Fibroblast of gingiva (primary cell): ENCODE results near the gene TMED3.

Experiments
- DNase-seq: peaks from one replicate; pipeline ENCODE4 v3.0.0-alpha.2; 2011; ENCODE audit warnings: low read depth

TMED3 gene

DNA sequence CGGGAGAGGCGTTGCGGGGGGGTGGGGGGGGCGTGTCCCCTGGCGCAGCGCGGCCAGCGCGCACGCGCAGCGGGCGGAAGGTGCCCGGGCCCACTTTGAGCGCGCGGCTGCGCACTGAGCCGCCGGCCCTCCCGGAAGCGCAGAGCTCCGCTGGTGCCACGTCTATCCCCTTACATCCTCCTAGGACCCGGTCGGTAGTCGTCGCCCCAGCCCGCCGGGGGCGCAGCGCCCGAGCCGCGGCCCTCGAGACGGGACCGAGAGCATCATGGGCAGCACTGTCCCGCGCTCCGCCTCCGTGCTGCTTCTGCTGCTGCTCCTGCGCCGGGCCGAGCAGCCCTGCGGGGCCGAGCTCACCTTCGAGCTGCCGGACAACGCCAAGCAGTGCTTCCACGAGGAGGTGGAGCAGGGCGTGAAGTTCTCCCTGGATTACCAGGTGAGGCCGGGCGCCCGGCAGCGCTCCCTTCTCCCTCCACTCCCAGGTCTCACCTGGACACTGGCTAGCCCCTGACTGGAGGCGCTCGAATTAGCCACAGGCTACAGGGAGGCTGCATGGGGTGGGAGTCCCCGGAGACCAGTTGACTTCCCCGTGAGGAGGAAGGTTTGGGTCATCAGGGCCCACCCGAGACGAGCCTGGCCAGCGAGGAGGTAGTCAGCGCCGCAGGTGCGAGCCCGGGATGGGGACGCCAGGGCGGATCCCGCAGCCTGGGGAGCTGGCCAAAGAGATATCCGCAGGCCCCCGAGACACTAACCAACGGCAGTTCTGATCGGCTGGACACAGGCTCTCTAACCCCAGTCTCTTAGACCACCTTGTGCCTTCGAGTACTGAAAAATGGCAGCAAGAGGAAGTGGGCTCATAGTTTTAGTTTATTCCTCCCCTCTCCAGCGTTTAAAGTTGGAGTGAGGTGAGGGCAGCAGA, at the start of gene TMED3:
Gene TMED3 (plus strand): TSS at position 128 of the 916 bp plus-strand sequence. CDS start 138 bp downstream, at position 266.
- peak; percentile 85 for DNase-seq

DNA sequence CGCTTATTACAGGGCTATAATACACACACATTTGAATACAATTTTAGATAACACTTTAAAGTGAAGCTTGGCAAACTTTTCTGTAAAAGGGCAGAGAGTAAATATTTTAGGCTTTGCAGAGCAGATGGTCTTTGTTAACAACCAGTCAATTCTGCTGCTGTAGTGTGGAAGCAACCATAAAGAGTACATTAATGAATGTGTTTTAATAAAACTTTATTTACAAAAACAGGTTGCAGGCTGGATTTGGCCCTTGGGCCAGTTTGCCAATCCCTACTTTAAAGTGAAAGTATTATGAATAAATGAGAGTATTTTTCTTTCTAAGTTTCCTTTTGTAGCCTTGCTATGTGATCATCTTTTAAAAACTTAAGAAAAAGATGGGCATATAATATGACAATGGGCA, 49.1 kb upstream of the TMED3 start:
- DNase-seq: no peak

DNA sequence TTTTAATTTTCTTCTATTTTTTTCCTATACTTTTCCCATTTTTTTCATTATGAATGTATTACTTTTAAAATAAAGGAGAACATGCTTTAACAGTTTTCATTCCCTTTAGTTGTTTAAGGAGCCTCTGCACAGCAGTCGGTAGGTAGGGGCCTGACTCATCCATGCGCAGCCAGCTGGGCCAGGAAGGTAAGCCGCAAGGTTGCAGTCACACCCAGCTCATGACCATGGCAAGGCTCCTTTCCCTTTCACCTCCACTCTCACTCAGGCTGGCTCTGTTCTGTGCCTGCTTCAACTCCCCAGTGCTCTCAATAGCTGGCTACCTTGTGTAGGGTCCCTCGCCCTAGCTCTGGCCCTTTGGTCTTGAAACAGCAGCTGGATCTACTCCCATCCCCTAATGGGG, 45.7 kb upstream of the TMED3 start:
- no peak for DNase-seq

DNA sequence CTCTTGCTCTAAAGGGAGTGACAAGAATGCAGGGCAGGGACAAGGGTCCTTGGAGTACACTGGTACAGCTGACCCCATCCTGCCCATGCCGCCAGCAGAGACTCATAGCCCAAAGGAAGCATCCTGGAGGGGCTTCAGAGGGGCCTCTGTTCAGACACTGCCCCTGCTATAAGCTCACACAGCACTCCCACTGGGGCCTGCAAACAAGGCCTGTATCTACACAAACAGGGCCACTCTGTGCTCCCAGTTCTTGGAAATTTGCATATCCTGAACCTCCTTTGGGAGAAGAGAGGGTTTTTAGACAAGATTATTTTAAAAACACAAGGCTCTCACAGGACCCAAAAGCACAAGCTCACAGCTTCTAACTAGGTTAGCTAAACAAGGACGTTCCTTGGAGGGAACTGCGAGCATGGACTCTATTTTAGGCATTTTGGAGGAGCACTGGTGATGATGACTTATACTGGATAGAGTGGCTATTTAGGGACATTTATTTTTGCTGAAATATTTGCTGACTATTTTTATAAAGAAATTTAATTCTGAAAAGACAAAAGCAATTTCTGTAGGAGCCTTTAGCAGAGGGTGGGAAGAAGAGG, 44.8 kb upstream of the TMED3 start:
- DNase-seq: no peak

DNA sequence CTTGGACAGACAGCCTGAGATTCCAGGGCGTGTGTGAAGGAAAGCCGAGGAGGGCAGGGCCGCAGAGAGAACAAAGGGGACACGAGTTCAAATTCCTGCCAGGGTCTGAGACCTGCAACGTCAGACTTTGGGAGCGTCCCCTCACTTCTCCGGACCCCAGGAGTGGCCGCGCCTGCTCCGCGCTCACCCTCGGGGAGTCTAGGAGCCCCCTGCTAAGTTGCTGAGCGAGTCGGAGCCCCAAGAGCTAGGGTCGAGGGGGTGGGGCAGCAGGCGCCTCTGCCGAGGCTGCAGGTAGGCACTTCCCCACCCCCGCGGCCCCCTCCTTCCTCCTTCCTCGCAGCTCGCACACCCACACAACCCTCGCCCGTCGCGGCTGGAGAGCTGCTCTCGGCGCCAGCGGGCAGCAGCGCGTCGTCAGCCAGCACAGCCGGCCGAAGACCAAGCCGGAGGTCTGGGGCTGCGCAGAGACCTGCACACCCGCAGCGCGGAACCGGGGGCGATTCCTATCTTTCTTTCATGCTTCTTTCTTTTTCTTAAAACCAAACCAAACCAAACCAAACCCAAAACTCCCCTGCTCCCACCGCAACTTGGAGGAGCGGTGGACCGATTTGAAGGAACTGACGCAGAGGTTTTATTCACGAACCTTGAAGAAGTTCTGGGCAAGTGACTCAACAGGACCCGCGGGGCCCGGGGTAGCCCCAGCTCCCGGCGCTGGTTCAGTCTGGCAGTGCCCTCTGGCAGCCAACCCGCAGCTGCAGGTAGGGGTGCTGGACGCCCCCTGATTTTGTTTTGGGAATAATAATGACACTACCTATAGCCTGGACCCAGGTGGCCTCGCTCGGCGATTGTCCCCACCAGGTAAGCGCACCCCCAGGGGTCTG, 28.3 kb upstream of the TMED3 start, which contains the start of gene ANKRD34C:
Gene ANKRD34C (plus strand): TSS at position 352 of the 881 bp plus-strand sequence. CDS start 10,563 bp downstream, outside the sequence.
- no peak for DNase-seq

DNA sequence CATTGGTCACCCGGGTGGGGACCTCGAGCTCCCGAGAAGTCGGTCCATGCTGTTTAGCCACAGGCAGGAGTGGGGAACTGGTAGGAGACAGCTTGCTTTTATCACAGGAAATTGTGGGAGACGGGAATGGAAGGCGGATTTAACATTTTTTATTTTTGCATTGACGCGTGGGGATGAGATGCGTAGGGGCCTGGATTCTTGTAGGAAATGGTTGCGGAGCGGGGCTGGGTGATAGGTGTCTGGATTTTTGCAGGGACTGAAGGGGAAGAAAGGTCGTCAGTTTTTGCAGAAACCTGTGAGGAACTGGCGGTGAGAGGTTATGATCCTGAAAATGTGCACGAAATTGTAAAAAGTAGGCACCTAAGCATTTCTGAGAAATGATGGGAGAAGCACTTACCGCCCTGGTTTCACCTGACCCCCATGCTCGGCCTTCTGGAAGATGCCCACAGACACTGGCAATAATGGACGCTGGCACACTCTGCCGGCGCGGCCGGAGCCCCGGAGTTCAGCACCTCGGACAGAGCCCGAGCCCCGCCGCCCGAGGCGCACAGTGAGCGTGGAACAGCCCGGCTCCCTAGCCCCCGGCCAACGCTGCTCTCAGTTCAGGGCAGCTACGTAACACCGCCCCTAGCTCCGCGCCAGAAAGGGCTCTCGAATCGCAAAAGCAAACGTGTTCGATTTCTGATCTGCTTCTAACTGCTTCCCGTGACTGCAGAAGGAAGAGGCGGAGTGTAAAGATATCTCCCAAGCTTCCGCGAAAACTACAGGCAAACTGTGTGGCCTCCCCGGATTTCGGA, 27.5 kb upstream of the TMED3 start:
- peak; percentile 6 for DNase-seq

DNA sequence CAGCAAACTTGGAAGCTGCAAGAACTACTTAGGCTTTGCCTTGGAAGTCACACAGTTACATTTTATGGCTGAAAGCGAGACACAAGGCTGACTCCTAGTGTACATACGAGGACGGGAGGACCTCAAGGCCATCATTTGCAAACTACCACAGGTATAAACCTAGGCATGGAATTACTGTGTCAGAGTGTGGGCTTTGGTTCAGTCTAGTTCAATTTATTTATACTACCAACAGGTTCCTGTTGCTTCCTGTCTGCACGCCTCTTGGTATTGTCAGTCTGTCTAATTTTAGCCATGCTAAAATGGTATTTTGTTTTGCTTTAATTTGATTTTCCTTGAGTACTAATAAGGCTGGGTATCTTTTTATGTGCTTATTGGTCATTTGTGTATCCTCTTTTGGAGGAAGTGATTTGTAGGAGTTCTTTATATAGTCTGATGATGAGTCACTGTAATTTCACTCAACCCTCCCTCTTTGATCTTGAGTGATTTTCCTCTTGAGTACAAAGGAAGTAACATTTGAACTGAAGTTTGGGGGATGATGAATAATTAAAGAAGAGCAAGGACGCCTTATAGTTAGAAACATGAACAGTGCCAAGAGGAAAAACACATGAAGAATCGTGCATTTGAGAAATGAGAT, 20.2 kb upstream of the TMED3 start:
- no peak for DNase-seq

DNA sequence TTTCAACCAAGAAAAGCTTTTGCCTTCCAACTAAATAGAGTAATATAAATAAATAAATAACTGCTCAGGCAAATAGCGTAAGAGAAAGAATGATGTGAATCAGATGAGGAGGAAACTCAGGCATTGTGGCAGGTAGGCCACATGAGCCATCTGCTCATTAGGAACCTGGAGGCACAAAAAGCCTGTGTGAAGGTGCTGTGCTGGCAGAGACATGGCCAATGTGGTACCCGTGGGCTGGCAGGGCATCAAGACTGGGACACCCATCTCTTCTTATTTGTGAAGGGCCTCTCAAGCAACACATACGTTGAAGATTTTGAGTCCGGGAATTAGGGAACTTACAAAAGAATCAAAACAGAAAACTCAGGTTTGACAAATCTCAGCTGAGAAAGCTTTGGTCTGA, 18.9 kb upstream of the TMED3 start:
- DNase-seq: no peak

DNA sequence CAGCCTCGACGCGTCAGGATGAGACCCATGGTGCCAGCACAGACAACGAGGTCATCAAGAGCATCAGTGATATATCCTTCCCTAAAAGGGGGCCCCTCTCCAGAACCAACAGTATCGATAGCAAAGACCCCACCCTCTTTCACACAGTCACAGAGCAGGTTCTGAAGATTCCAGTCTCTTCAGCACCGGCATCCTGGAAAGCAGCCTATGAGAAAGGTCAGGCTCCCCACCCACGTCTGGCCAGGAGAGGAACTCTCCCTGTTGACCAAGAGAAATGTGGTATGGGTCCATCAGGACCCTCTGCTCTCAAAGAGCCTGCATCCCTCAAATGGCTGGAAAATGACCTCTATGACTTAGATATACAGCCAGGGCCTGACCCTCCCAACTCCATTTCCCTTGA, 16.8 kb upstream of the TMED3 start:
- DNase-seq: no peak

DNA sequence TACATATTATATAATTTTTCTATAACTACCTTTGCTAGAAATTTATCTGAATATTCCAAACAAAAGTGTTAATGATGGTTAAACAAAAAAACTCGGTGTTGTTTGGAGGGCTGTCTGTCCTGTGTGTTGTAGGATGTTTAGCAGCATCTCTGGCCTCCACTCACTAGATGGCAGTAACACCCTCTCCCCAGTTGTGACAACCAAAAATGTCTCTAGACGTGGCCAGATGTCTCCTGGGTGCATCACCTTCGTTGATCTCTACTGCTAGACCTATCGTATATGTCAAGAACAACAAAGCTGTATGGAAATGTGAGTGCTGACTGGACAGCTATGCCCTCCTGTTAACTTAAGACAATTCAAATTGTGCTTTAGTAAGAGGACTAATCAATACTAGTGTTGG, 14.3 kb upstream of the TMED3 start:
- no peak for DNase-seq

DNA sequence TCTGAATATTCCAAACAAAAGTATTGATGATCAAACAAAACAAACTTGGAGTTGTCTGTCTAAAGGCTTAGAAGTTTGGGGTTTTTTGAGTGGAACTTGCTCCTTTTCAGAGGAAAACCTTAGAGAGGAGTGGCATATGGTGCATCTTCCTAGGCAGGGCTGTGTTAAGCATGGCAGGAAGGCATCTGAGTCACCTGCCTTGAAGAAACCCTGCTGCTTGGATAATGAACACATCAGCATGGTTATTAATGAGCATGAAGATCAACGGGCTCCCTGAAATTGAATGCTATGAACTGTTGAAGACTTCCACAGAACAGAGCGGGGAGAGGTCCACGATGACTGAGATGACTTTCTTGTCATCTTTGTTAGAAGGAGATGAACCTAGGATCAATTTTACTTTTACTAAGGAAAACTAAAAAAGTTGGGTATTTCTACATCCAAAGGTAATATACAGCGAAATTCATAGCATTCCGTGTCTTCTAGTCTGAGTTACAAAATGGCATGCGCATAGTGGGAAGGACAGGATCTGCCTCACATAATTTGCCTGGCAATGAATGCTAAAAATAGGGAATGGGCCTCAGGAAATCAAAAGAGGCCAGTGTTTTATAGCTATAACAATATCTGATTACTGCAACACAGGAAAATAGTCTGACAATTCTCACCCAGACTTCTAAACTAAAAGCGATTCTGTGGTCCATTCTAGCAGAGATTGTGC, 11.6 kb upstream of the TMED3 start:
- no peak for DNase-seq

DNA sequence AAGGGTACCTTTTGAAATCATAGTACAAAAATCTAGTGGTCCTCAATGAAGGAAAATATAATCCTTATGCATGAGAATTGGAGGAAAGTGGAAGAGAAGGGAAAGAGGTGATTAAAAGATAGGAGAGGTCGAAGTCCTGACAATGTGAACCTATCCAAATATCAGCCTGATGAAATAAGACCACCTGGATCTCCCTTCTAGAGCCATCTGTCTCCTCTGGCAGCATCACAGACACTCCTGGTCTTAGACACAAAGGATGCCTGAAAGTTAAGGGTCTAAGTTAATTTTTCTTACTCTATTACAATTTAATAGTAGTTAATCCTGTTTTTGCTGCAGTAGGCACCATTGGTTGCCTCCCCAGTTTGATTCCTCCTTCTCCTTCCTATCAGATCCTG, 11.1 kb upstream of the TMED3 start:
- DNase-seq: no peak

DNA sequence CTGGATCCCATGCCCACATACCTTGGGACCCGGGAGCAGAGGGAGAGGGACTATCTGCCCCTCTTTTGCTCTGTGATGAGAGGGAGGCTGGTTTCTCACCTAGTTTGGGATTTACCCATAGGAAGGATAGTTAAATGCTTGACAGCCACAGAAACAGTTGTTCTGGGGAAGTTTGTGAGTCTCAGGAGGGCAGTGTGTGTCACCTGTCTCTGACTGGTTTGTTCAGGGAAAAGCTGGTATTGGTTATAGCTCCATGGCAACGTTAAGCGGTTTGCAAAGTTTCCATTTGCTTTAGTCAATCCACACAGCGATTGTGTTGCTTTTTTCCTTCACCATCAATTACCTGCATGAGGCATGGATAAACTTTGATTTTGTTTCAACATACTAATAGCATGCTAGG, 3.7 kb upstream of the TMED3 start:
- DNase-seq: no peak

DNA sequence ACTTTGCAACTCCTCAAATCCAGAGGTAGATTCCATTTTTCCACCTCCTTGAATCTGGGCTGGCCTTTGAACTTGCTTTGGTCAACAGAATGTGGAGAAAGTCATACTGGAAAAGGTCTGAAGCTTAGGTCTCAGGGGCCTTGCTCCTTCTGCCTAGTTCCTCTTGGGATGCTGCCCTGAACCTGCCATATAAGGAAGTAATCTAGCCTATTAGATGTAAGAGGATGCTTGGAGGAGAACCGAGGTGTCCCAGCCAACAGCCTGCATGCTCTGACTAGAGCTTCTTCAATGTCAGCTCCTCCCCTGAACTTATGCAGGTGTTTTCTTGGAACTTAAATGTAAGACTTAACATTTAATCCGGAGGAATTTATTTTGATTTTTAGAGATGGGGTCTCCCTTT, 2.0 kb upstream of the TMED3 start:
- DNase-seq: no peak

DNA sequence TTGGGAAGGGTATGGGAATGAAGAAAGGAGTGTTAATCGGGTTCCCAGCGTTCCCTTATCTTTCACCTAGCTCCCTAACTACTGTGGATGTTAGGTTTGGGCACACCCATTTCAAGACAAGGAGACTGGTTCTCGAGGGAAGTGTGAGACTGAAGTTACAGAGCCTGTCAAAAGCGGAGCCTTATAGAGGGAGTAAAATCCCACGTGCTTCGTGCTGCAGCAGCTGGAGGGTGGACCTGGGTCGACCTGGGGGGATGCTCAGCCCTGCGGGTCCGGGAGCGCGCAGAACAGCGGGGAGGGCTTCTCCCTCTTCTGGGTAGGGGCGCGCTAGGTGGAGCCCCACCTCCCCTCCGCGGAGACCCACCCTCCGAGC, 314 bp upstream of the TMED3 start:
- DNase-seq: no peak

DNA sequence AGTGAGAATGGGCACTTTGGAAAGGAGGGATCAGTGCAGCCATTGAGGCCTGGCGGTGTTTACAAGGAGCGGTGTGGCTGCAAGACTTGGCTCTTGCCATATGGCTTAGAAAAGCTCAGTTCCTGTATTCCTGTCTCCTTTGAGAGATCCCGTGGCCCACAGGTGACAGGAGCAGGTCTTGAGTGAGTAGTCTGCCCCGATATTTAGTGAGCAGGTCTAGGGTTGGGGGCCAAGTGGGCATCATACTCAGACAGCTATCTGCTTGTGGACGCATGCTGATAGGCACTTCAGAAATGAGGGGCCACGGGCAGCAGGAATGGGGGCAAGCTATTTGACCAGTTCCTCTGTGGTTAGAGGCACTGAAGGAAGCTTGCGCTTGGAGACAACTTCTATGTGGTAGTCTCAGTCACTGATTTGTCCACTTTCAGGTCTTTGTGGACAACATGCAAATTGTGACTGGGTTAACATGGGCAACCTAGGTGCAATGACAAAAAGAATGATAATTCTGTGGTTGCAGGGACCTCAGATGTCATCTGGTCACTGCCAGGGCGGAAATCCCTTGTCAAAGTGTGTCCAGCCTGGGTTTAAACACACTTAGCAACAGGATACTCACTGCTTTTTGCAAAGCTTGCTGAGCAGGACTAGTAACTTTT, 1.1 kb downstream of the TMED3 start:
- no peak for DNase-seq

DNA sequence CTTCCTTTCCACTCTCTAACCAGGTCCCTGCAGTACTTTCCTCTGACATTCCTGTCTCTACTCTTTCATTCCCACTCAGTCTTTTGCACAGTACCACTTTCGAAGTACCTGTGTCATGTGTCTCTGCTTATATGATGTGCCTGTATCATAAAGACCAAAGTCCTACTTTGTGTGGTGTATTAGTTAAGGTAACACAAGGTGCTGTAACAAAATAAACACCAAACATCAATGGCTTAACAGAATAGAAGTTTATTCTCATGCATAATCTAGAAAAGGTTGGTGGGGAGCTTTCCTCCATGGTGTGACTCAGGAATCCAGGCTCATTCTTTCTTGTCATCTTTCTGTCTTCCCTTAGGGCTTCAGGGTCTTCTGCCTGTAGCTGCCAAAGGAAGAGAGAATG, 3.3 kb downstream of the TMED3 start:
- DNase-seq: no peak

DNA sequence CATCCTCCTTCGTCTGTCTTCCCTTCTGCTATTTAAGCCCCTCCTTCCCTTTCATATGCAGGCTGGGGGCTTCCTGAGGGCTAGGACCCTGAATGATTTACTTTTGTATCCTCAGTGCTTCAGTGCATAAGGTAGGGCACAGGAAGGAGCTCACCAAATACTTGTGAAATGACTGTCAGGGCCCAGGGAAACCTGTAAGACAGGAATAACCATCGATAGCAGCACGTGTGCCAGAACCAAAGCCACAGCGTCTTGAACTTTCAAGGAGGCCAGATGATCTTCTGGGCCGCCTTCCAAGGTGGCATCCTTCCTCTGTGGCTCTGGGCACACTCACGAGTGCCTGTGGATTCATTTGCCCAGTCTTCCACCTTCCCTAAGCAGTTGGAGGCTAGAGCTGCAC, 3.9 kb downstream of the TMED3 start:
- DNase-seq: no peak

DNA sequence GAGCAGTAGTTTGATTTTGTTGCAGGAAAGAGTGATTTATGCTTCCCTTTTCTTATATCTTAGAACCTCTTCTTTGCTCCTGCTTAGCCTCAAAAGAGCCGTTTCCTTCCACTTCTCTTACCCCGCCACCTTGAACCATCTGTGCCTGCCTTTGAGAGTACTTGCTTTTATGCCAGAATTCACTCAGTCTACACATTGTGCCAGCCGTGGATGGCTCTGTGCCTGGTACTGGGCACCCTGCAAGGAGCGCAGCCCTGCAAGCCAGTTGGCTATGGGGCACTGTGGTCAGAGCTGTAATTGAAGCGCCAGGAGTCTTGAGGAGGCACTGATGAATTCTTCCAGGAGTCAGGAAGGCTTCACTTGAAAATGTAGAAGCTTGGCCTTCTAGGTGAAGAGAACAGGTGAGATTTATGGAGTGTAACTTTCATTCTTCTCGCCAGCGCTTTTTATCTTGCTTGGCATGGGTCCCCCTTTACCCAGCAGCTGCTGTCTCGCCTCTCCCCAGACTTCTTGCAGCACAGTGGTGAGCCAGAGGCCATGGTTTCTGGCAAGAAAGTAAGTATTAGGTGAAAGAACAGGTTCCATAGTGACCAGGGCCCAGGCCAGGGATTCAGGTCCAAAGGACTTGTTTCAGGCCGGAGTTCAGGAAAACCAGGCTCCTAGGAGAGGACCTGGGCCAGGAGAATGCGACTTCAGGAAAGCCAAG, 4.9 kb downstream of the TMED3 start:
- DNase-seq: no peak
